Activated naive CD4-positive, alpha-beta T cell treated with anti-CD3 and anti-CD28 coated beads for 36 hours (primary cell): Measurements from ENCODE around the gene TMA7B. TPM values are rescaled to one million over a fixed set of nuclear protein-coding genes. Genes with fewer than 3 reads are reported as not detected.
A peak's percentile ranks its signal among the peaks of the same experiment; 100 is the strongest.

Source experiments
- CTCF ChIA-PET: fragments of 350-600 bp; sonication (Branson Sonifier 250); formaldehyde crosslinking; loops from one replicate; lab custom pipeline; 2021; ENCODE audit warnings: antibody characterized with exemption; lab: Charles Lee
- DNase-seq: peaks from one replicate; pipeline ENCODE4 v3.0.0-alpha.2; 2020
- H3K27ac Mint-ChIP-seq: one replicate; pipeline ENCODE4 v1.8.0; 2021; ENCODE audit warnings: mild to moderate bottlenecking, mixed read lengths
- H3K27me3 Mint-ChIP-seq: one replicate; pipeline ENCODE4 v1.8.0; 2021; ENCODE audit warnings: low read depth, mixed read lengths
- H3K36me3 Mint-ChIP-seq: one replicate; pipeline ENCODE4 v1.8.0; 2021; ENCODE audit warnings: low read depth, mixed read lengths
- H3K4me1 Mint-ChIP-seq: one replicate; pipeline ENCODE4 v1.8.0; 2021; ENCODE audit warnings: low read depth, mixed read lengths
- H3K4me3 Mint-ChIP-seq: one replicate; pipeline ENCODE4 v1.8.0; 2021; ENCODE audit warnings: mild to moderate bottlenecking, moderate library complexity, mixed read lengths
- H3K9me3 Mint-ChIP-seq: one replicate; pipeline ENCODE4 v1.8.0; 2021; ENCODE audit warnings: mixed read lengths
- intact Hi-C: fragments of 100-400 bp; cut with micrococcal nuclease; formaldehyde crosslinking; loops from one replicate; pipeline ENCODE4 v1.15.1; 2023
- total RNA-seq, 2 experiments: library from RNA; stranded (reverse); gene quantifications; one replicate each; pipeline ENCODE4 v1.2.3, GENCODE V29; 2021

The TMA7B gene
- total RNA-seq, 2 experiments from 2014 or later, result 1.1 to 1.5 TPM

DNA sequence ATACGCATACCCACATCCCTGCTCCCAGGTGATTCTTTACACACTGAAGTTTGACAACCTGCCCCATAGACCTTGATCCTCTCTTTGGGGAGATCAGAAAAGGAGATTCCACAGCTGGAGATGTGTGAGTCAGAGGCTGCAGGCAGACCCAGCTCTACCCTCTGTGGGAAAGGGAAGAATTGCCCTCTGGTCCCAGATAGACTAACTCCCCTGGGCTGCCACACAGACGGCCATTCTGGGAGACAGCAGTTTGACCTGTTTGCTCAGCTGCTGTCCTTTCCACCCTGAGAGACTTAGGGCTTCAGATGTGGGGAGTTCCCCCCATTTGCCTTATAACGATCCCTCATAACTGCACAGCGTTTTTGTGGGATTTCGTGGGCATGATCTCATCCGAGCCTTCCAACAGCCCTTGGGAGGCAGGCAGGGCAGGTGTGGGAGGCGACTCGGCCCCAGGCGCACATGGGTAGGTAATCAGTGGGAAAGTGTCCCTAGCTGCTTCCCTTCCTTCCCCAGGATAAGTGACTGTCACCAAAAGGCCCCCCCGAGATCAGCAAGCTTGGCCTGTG, 48.6 kb downstream of the TMA7B start:
- no peak for DNase-seq
- Mint-ChIP-seq H3K4me1 (peaks cover 16% of the 10 kb centered on the region), H3K36me3 (no peaks in the 10 kb centered on the region), H3K27me3 (no peaks in the 10 kb centered on the region), H3K9me3 (no peaks in the 10 kb centered on the region), H3K27ac (no peak overlapping the region), H3K4me3 (no peak overlapping the region)
- CTCF ChIA-PET, result interaction anchor here (0.5 to 2.3 kb wide), 4 partner anchors 9 to 474 kb away, joined by 3 to 18 read pairs (median 6); no protein-coding TSS in a partner anchor
- intact Hi-C loops, result no loop called here

DNA sequence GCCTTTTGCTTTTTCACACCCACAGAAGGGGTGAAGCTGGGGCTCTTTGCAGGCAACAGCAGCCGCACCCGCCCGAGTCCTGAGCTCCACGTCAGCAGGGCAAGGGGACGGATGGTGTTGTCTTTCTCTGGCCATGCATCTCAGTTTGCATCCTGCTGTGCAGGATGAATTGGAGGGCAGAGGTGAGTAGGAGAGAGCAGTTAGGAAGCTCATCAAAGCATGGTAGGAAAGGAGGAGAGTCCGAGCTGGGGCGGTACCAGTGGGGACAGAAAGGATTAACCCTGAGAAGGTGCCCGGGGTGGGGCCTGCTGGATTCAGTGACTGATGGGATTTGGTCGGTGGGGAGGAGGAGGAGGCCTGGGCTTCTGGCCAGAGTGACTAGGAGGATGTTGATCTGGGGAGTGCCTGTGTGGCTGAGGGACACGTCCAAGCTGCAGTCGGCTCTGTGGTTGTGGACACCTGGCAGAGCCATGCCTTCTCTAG, 49.1 kb downstream of the TMA7B start:
- no peaks in the 10 kb centered on the region for H3K9me3 Mint-ChIP-seq
- no peak for DNase-seq
- H3K27me3 Mint-ChIP-seq, result no peaks in the 10 kb centered on the region
- H3K4me1 Mint-ChIP-seq, result peaks cover 16% of the 10 kb centered on the region
- peak overlapping the region; percentile 64 for H3K4me3 Mint-ChIP-seq
- CTCF ChIA-PET, result interaction anchor here (0.7 to 2.3 kb wide), 10 partner anchors 9 to 475 kb away, joined by 3 to 18 read pairs (median 3); no protein-coding TSS in a partner anchor
- H3K36me3 Mint-ChIP-seq, result no peaks in the 10 kb centered on the region
- peak overlapping the region; percentile 54 for H3K27ac Mint-ChIP-seq
- intact Hi-C loops, result no loop called here

DNA sequence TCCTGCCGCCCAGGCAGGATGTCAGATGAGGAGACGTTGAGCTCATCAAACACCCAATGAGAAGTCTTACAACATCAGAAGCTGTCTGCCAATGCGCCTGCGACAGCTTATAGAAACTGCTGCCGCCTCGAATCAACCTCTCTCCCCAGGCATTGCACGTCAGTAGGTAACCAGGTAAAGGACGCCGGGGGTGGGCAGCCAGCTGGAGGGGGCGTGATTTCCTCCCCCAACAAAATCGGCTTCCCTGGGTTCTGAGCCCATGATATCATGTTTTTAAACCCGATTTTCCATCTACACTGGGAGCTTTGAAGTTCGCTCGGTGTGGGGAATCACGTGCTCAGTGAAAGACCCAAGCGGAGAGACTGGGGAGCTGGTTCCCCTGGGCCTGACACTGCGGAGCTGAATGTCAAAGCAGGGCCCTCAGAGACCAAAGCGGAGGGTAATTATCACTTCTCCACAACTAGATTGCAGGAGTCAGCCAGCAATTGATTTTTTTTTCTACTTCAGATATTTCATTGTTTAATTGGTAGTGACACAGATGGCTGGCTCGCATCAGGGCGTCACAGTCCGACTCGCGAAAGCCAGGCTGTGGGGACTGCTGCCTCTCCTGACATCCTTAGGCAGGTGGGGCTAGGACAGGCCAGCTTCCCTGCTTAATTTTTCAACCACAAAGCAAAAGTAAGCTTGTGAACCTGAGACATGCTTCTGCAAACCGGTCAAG, 49.9 kb downstream of the TMA7B start:
- Mint-ChIP-seq H3K27me3 (no peaks in the 10 kb centered on the region), H3K27ac (no peak overlapping the region)
- peak; percentile 74 for DNase-seq

DNA sequence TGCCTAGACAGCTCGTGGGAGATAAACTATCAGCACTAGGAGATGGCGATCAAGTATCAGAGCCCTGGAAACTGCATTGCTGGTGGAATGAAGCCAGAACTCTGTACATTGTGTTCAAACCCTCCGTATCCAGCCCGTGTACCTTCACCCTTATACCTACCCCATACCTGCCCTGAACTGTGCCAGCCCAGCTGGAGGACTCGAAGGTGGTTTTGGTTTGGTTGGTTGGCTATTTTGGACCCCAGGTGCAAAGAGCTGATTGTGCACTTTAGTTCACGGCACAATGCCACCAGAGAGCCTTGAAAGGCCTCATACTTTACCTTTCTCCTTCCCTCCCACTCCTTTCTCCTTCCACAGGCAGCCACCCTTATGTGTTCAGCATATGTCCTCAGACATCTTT, 50.5 kb downstream of the TMA7B start:
- H3K9me3 Mint-ChIP-seq, result no peaks in the 10 kb centered on the region
- no peak for DNase-seq
- intact Hi-C loops, result loop anchor here (10.0 kb wide), 1 partner anchor 116 kb away; the partner anchor contains the start of gene ENTHD1
- CTCF ChIA-PET, result interaction anchor here (0.7 to 2.3 kb wide), 6 partner anchors 14 to 492 kb away, joined by 3 to 18 read pairs (median 5); no protein-coding TSS in a partner anchor
- H3K4me3 Mint-ChIP-seq, result no peak overlapping the region
- no peaks in the 10 kb centered on the region for H3K27me3 Mint-ChIP-seq
- H3K36me3 Mint-ChIP-seq, result no peaks in the 10 kb centered on the region
- peaks cover 16% of the 10 kb centered on the region for H3K4me1 Mint-ChIP-seq
- no peak overlapping the region for H3K27ac Mint-ChIP-seq

More for the DNA sequence above, 49.9 kb downstream of the TMA7B start:
- no peaks in the 10 kb centered on the region for H3K36me3 Mint-ChIP-seq
- CTCF ChIA-PET, result interaction anchor here (0.7 to 2.3 kb wide), 13 partner anchors 10 to 476 kb away, joined by 3 to 18 read pairs (median 3); no protein-coding TSS in a partner anchor
- intact Hi-C loops, result loop anchor here (10.0 kb wide), 1 partner anchor 115 kb away; the partner anchor contains the start of gene ENTHD1
- H3K4me3 Mint-ChIP-seq, result peak overlapping the region; percentile 64
- peaks cover 16% of the 10 kb centered on the region for H3K4me1 Mint-ChIP-seq
- no peaks in the 10 kb centered on the region for H3K9me3 Mint-ChIP-seq

Other genes starting within 250 kb of the TMA7B start
- gene ENTHD1, start 66.6 kb upstream of the TMA7B start, total RNA-seq, result under 1 TPM; 0.64 to 0.81 TPM
- 10 to 100 TPM; 25.5 to 29.4 TPM for gene GRAP2, start 59.3 kb upstream of the TMA7B start, total RNA-seq
- gene FAM83F, start 34.6 kb downstream of the TMA7B start, total RNA-seq, result 1 to 10 TPM; 1.8 to 1.9 TPM
- gene TNRC6B, start 217.5 kb downstream of the TMA7B start, total RNA-seq, result 10 to 100 TPM; 37.9 TPM